Karpas-422 (cell line): ENCODE results near the gene HYAL1. TPM values are rescaled to one million over a fixed set of nuclear protein-coding genes. Genes with fewer than 3 reads are reported as not detected.

ENCODE experiments used
- DNase-seq: peaks from one replicate; pipeline ENCODE4 v3.0.0-alpha.2; 2015
- H2AFZ ChIP-seq: fragments of 200-600 bp; sonication (generic); 2 replicates; pipeline ENCODE4 v1.6.1; 2014; ENCODE audit warnings: antibody characterized with exemption, low read length, mixed read lengths
- H3K27ac ChIP-seq: fragments of 200-600 bp; sonication (generic); 2 replicates; pipeline ENCODE4 v1.5.1; 2014; ENCODE audit warnings: mild to moderate bottlenecking, low read length, moderate library complexity
- H3K27me3 ChIP-seq: fragments of 200-600 bp; sonication (generic); 2 replicates; pipeline ENCODE4 v1.6.1; 2014; ENCODE audit warnings: low read length, mixed read lengths
- H3K36me3 ChIP-seq: fragments of 200-600 bp; sonication (generic); 2 replicates; pipeline ENCODE4 v1.6.1; 2014; ENCODE audit warnings: low read length, mixed read lengths; ENCODE audit not compliant: insufficient read depth
- H3K4me1 ChIP-seq: fragments of 200-600 bp; sonication (generic); 2 replicates; pipeline ENCODE4 v1.6.1; 2014; ENCODE audit warnings: mild to moderate bottlenecking, low read length, mixed read lengths
- H3K4me2 ChIP-seq: fragments of 200-600 bp; sonication (generic); 2 replicates; pipeline ENCODE4 v1.6.1; 2014; ENCODE audit warnings: low read length, low read depth, mild to moderate bottlenecking; ENCODE audit not compliant: poor library complexity, severe bottlenecking
- H3K4me3 ChIP-seq: fragments of 200-600 bp; sonication (generic); 2 replicates; pipeline ENCODE4 v1.5.1; 2014; ENCODE audit warnings: mild to moderate bottlenecking, antibody characterized with exemption, low read length, mixed read lengths
- H3K79me2 ChIP-seq: fragments of 200-600 bp; sonication (generic); 2 replicates; pipeline ENCODE4 v1.6.1; 2014; ENCODE audit warnings: mild to moderate bottlenecking, low read length, mixed read lengths
- H3K9ac ChIP-seq: fragments of 200-600 bp; sonication (generic); 2 replicates; pipeline ENCODE4 v1.6.0; 2014; ENCODE audit warnings: low read length
- H3K9me2 ChIP-seq: fragments of 200-600 bp; sonication (generic), shearing (Covaris generic); replicated peaks from 2 replicates; pipeline ENCODE4 v1.6.0; 2014; ENCODE audit warnings: mild to moderate bottlenecking, low read length, moderate library complexity; ENCODE audit not compliant: insufficient read depth
- H3K9me3 ChIP-seq: fragments of 300-700, 200-600 bp; sonication (generic); 2 replicates; pipeline ENCODE4 v1.6.1; 2014; ENCODE audit warnings: low read length, mixed read lengths
- H4K20me1 ChIP-seq: fragments of 200-600 bp; sonication (generic); 2 replicates; pipeline ENCODE4 v1.6.1; 2014; ENCODE audit warnings: mild to moderate bottlenecking, antibody characterized with exemption, low read length, low read depth; ENCODE audit not compliant: insufficient read depth
- total RNA-seq: library from RNA; depleted of rRNA; stranded (reverse); fragments of >200 nt; shearing (Covaris generic); gene quantifications from 2 replicates; pipeline ENCODE4 v1.2.3, GENCODE V29; 2014; ENCODE audit warnings: low replicate concordance

HYAL1 gene
- total RNA-seq, 1 experiment from 2014 or later = 0.71 TPM

DNA sequence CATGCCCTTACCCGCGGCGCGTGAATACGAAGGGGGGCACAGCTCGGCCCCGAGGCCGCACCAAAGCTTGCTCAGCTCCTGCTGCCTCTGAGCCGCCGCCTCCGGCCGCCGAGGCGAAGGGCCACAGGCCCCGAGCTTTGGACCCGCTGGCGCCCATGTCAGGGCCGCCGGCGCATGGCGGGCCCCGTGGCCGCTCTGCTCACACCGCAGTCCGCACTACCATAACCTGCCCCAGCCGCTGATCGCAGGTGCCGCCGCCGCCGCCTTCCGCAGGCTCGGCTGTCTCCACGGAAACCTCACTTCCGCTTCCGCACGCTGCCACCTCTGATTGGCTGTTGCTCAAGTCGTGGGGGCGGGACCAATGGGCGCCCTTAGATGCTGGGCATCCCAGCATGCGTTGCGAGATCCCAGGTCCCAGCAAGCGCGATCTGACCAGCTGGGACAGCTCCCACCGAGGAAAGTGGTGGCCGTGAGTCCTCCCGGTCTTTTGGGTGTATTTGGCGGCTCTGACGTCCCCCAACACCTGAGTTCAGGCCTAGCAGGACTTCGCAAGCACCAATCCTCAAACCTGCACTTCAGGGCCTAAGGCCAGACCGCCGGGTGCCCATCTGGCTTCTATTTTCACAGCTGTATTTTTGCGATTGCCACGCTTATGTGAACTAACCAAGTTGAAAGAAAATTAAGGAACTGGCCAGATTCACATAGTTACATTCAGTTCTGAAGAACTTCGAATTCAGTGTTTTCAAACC, 24.7 kb upstream of the HYAL1 start, which contains the start of gene TUSC2:
TUSC2 (minus strand) TSS at position 281 of the 749 bp plus-strand sequence; CDS start at position 157, 124 bp downstream.
- DNase-seq = peak; percentile 99
- Histone ChIP-seq H2AFZ (no peak within 1 kb of the TSS), H3K27ac (peak within 1 kb of the TSS; percentile 48), H3K4me1 (peaks cover 39% of the 10 kb centered on the region), H3K9me2 (no peaks in the 10 kb centered on the region), H3K9me3 (no peaks in the 10 kb centered on the region), H3K27me3 (no peaks in the 10 kb centered on the region), H3K36me3 (peaks cover 27% of the 10 kb centered on the region; the same call in 1 of the 2 replicates), H3K4me2 (peak within 1 kb of the TSS; percentile 82), H3K9ac (peak within 1 kb of the TSS; percentile 90), H3K79me2 (peaks cover 22% of the 10 kb centered on the region), H4K20me1 (peaks cover 6% of the 10 kb centered on the region; the same call in 1 of the 2 replicates), H3K4me3 (peak within 1 kb of the TSS; percentile 94)

DNA sequence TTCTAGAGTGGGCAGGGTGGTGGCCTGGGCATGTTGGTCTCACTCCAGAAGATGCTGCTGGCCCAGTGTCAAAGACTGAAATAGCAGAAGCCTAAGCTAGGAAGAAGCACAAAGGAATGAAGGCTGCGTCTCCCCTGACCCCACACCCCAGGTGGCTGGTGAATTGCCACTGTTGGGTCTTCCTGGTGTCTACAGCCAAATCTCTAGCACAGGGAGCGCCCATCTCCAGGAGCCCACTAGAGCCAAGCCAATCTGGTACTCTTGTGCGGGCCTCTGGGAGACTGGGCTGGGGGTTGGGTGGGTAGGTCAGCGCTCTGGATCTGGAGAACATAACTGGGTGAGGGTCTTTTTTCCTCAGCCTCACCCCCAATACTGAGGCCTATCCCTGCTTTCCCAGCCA, 23.8 kb upstream of the HYAL1 start:
- H3K9me3 ChIP-seq = no peaks in the 10 kb centered on the region
- H2AFZ ChIP-seq = no peak overlapping the region
- DNase-seq = no peak
- no peaks in the 10 kb centered on the region for H3K27me3 ChIP-seq
- peak overlapping the region; percentile 90 for H3K9ac ChIP-seq
- peaks cover 22% of the 10 kb centered on the region for H3K79me2 ChIP-seq
- H3K36me3 ChIP-seq = peaks cover 25% of the 10 kb centered on the region; the same call in 1 of the 2 replicates
- H4K20me1 ChIP-seq = peaks cover 6% of the 10 kb centered on the region; the same call in 1 of the 2 replicates
- no peak overlapping the region for H3K27ac ChIP-seq
- H3K4me3 ChIP-seq = peak overlapping the region; percentile 94
- peaks cover 40% of the 10 kb centered on the region for H3K4me1 ChIP-seq
- no peaks in the 10 kb centered on the region for H3K9me2 ChIP-seq
- H3K4me2 ChIP-seq = peak overlapping the region; percentile 82

DNA sequence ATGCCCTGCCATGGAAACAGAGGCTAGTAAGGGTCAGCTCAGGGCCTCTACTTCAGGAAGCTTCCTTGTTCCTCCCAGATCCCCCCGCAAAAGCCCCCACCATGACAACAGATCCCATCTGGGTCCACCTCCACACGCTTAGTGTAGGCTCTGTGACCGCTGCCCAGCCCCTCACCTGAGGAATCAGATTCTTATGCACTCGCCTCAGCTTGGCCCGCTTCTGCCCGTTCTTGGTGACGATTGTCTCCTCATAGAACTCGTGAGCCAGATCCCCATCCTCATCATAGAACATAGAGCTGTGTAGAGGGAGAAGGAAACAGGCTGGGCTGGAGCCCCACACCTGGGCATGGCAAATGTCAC, 22.8 kb upstream of the HYAL1 start:
- Histone ChIP-seq H3K4me1 (peaks cover 44% of the 10 kb centered on the region), H3K36me3 (peaks cover 15% of the 10 kb centered on the region; the same call in 1 of the 2 replicates), H3K9me2 (no peaks in the 10 kb centered on the region), H3K9me3 (no peaks in the 10 kb centered on the region), H2AFZ (no peak overlapping the region), H3K27me3 (no peaks in the 10 kb centered on the region), H3K9ac (0 out of 2 replicates have a peak overlapping the region, but pooled peaks have one; percentile 90), H3K4me3 (no peak overlapping the region), H4K20me1 (peaks cover 6% of the 10 kb centered on the region; the same call in 1 of the 2 replicates), H3K79me2 (peaks cover 19% of the 10 kb centered on the region), H3K4me2 (no peak overlapping the region), H3K27ac (no peak overlapping the region)
- DNase-seq = no peak

DNA sequence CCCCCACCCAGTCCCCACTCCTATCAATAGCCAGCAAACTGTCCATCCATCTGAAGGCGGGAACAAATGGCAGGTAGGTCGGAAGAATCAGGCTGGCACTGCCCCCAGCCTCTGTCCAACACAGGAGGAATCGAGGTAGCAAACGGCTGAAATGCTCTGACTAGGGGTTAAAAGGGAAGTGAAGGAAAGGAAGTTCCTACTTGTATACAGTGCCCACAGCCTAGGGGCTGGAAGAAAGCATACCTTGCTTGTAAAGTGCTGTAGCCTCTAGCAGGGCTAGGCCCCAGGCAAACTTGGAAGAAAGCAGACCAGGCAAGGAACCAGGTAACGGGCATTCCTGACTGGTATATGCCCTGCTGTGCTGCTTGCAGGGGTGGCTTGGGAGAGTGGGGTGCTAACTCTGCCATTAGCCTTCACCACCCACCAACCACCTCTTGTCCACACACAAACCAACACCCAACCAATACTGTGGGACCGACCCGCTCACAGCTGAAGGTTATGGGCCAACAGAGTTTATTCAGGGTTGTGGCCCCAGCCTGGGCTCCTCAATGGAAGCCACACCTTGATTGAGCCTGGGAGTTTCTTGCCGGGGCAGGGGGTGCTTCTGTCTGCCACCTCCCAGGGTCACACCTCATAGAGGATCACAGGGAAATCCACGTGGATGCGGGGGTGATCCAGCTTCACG, 22.3 kb upstream of the HYAL1 start:
- no peaks in the 10 kb centered on the region for H3K9me2 ChIP-seq
- no peak for DNase-seq
- H3K36me3 ChIP-seq = peaks cover 10% of the 10 kb centered on the region; the same call in 1 of the 2 replicates
- no peak overlapping the region for H3K4me3 ChIP-seq
- no peaks in the 10 kb centered on the region for H3K9me3 ChIP-seq
- no peak overlapping the region for H2AFZ ChIP-seq
- no peaks in the 10 kb centered on the region for H3K27me3 ChIP-seq
- H4K20me1 ChIP-seq = peaks cover 6% of the 10 kb centered on the region; the same call in 1 of the 2 replicates
- 0 out of 2 replicates have a peak overlapping the region, but pooled peaks have one; percentile 90 for H3K9ac ChIP-seq
- H3K27ac ChIP-seq = no peak overlapping the region
- H3K4me2 ChIP-seq = no peak overlapping the region
- peaks cover 42% of the 10 kb centered on the region for H3K4me1 ChIP-seq
- peaks cover 22% of the 10 kb centered on the region for H3K79me2 ChIP-seq

DNA sequence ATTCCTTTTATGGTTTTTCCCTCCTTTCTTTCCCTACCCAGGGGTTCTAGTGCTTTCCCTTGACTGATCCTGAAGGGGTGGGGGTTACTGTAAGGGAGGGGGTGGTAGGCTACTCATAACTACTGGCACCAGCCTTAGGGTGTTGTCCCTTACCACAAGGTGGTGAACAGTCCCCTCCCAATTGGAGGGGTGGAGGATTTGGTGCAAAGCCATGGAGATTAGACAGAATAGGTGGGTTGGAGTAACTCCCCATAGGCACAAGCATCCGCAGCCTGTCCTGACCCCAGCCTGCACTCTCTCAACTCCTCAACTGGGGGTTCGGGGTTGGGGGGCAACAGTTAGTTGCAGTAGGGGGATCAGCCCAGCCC, 21.7 kb upstream of the HYAL1 start:
- Histone ChIP-seq H4K20me1 (peaks cover 6% of the 10 kb centered on the region; the same call in 1 of the 2 replicates), H3K9me2 (no peaks in the 10 kb centered on the region), H3K9me3 (no peaks in the 10 kb centered on the region), H3K9ac (no peak overlapping the region), H3K27me3 (no peaks in the 10 kb centered on the region), H3K4me2 (no peak overlapping the region), H2AFZ (no peak overlapping the region), H3K4me1 (peaks cover 44% of the 10 kb centered on the region), H3K36me3 (peaks cover 9% of the 10 kb centered on the region; the same call in 1 of the 2 replicates), H3K79me2 (peaks cover 27% of the 10 kb centered on the region), H3K27ac (no peak overlapping the region), H3K4me3 (no peak overlapping the region)
- no peak for DNase-seq

DNA sequence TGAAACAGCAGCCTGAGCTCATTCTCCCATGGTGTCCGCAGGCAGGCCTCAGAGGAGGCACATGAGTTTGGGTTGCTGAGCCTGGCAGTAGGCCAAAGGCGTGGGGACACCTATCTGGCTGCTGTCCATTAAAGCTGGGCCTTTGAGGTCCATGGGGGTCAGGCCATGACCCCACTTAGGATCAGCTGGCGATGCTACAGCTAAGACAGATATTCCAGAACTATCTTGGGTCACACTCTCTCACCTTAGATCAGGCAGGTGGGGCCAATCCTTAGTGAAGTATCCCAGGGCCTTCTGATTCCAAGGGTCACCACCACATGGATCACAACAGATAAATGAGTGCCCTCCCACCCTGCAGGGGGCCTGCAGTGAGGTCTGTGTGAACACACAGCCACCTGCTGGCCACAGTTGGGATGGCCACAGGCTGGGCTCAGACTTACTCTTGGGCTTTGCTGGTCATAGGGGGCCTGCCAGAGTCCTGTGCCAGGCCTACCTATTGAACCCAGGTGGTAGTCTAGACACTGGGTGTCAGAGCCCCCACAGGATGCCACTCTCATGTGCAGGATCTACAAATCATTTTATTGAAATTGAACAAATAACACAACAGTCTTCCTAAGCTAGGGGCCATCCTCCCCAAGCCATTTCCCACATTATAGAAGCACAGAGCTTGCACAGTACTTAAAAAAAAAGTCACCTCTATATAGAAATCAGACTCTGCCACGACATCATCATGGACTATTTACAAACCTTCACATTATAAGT, 21.2 kb upstream of the HYAL1 start:
- Histone ChIP-seq H3K9me2 (no peaks in the 10 kb centered on the region), H3K79me2 (peaks cover 33% of the 10 kb centered on the region), H3K27ac (no peak overlapping the region), H3K4me2 (no peak overlapping the region), H3K4me1 (peaks cover 41% of the 10 kb centered on the region), H2AFZ (no peak overlapping the region), H4K20me1 (peaks cover 6% of the 10 kb centered on the region; the same call in 1 of the 2 replicates), H3K4me3 (no peak overlapping the region), H3K9me3 (no peaks in the 10 kb centered on the region), H3K36me3 (peaks cover 4% of the 10 kb centered on the region; the same call in 1 of the 2 replicates), H3K9ac (no peak overlapping the region), H3K27me3 (no peaks in the 10 kb centered on the region)
- peak; percentile 83 for DNase-seq

DNA sequence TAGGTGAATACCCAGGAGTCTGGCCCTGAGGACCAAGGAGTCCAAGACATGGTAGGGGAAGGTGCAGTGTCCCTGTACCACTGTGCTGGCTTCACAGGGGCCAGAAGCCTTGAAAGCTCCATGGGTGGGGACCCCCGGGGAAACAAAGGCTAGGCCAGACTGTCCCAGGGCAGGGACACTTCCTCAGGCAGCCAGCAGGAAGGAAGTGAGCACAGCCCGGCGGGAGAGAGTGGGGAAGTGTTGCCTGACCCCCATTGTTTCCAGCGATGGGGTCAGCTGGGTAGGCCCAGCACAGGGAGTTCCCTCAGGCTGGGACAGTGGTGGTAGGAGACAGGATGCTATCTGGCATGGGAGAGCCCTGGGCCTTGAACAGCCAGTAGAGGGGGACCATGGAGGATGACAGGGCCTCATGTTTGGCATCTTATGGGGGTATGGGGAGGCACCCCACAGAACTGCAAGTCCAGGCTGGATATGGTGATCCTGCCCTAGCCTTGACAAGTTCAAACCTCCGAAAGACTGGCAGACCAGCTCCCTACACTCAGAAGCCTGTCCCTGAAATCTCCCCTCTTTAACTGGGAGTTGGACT, 20.3 kb upstream of the HYAL1 start:
- DNase-seq = no peak
- Histone ChIP-seq H3K9me3 (no peaks in the 10 kb centered on the region), H3K79me2 (peaks cover 41% of the 10 kb centered on the region), H3K27me3 (no peaks in the 10 kb centered on the region), H3K4me3 (no peak overlapping the region), H2AFZ (no peak overlapping the region), H3K27ac (no peak overlapping the region), H3K4me1 (peaks cover 34% of the 10 kb centered on the region), H4K20me1 (peaks cover 6% of the 10 kb centered on the region; the same call in 1 of the 2 replicates), H3K9ac (no peak overlapping the region), H3K9me2 (no peaks in the 10 kb centered on the region), H3K36me3 (peaks cover 9% of the 10 kb centered on the region; the same call in 1 of the 2 replicates), H3K4me2 (no peak overlapping the region)
